SK-N-MC (cell line): ENCODE results near the gene POLR2J.

Source experiments
- EZH2 ChIP-seq: fragments of 200-600 bp; sonication (generic); IDR thresholded peaks from one replicate; pipeline ENCODE4 v1.6.1; 2017; ENCODE audit warnings: antibody characterized with exemption
- FOXP2 ChIP-seq: optimal IDR thresholded peaks from 2 replicates; pipeline ENCODE3; 2011; ENCODE audit warnings: mild to moderate bottlenecking, moderate library complexity; ENCODE audit not compliant: insufficient read depth; ENCODE audit errors: extremely low read length, control extremely low read depth
- POLR2AphosphoS5 ChIP-seq: IDR thresholded peaks from 2 replicates; pipeline ENCODE4 v1.6.1; 2012; ENCODE audit warnings: mild to moderate bottlenecking, low read depth, low read length, borderline replicate concordance

GRCh38 chr7:102446387-102447156 is 32.1 kb downstream of the POLR2J start:
- TF ChIP-seq EZH2 (no peak), POLR2AphosphoS5 (no peak), FOXP2 (no peak)
